NAMALWA (cell line): ENCODE data around the gene GRAP2.
"Not testable (repeated sequence)": the region's sequence is repeated elsewhere in the genome, so short reads cannot be mapped to it uniquely, and the experiment has no call there.

Experiments used
- DNase-seq: peaks from one replicate; pipeline ENCODE4 v3.0.0-alpha.2; 2015; ENCODE audit warnings: low spot score

The GRAP2 gene

DNA sequence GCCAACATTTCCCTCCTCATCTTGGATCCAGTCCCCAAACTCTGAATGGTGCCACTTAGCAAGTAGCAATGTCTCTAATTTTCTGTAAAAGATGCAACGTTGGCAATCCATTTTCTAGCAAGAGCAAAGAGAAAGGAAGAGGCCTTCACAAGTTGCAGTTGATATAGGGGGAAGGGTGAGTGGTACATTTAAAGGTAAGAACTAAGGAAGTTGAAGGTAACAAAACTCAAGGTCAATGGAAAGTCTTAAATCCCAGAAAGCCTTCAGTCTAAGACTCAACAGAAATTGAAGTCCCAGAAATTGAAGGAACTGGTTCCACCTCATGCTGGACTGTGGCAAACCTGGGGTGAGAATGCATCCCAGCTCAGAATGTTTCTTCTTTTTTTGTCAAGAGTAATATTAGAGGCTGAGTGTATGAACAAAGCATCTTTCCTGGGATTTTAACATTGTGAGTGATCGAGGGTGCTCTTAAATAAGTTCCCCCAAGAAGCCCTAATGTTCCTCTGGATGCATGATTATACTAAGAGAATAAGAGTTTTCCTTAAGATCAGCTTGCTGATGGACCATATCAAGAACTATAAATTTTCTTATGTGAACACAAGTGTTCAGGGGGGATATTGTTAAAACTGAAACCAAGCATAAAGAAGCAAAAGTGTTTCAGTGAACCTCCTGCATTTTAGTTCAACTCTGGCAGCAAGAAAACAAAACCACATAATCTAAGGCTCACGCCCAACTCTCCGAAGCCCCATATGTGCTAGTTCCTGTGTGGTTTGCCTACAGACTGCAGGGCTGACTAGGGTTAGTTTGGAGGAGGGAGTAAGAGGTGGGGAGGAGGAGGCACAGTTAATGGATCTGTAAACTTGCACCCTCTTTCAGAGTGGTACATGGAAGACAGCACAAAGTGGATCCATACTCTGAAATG is at the start of gene GRAP2:
GRAP2 (plus strand) TSS at position 779 of the 922 bp plus-strand sequence. CDS start 46,023 bp downstream, outside the sequence.
- peak; percentile 29 for DNase-seq

DNA sequence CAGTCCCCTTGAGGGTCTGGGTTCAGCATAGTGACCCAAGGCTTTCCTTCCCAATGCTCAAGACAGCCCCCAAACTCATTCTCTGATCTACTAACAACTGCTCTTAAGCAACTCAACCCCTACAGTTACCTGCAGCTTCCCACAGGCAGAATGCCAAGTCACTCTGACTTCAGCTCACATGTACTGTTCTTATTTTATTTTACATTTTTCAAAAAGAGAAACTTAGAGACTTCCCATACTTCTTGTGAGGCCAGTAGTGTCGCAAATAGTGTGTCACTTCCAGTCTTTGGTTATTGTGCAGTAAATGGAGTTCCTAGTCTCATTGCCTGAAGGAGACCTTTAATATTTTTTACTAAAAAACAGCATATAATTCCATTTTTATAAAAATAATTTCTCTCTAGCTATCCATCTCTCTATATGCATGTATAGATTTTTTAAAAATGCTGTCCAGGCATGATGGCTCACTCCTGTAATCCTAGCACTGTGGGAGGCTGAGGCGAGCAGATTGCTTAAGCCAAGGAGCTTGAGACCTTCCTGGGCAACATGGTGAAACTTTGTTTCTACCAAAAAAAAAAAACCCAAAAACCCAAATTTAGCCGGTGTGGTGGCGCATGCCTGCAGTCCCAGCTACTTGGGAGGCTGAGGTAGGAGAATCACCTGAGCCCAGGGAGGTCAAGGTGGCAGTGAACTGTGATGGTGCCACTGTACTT is 49.1 kb upstream of the GRAP2 start:
- DNase-seq = no peak

DNA sequence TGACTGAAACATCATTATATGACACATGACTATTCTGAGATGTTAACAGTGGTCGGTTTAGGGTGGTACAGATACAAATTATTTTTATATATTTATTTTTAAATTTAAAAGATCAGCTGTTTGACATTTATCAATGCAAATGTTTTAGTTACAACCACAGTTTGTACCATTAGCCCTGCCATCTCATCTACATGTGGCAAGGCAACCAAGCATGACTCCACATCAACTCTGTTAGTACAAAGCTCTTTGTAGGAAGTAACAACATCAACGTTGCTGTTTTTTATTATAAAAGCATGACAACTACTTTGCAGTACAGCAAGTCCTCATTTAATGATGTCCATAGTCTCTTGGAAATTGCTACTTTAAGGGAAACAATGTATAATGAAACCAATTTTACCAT is 48.1 kb upstream of the GRAP2 start:
- no peak for DNase-seq

DNA sequence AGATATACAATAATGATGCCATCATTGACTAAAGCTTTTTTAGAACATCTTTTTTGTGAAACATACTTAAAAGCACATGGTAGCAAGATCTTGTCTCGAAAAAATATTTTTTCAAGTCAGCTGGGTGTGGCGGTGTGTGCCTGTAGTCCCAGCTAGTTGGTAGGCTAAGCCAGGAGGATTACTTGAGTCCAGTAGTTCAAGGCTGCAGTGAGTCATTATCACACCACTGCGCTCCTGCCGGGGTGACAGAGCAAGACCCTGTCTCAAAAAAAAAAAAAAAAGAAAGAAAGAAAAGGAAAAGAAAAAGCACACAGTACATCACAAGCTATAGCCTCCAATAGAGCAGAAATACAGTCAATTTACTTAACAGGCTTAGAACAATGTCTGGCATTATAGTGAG is 44.3 kb upstream of the GRAP2 start:
- DNase-seq = no peak

DNA sequence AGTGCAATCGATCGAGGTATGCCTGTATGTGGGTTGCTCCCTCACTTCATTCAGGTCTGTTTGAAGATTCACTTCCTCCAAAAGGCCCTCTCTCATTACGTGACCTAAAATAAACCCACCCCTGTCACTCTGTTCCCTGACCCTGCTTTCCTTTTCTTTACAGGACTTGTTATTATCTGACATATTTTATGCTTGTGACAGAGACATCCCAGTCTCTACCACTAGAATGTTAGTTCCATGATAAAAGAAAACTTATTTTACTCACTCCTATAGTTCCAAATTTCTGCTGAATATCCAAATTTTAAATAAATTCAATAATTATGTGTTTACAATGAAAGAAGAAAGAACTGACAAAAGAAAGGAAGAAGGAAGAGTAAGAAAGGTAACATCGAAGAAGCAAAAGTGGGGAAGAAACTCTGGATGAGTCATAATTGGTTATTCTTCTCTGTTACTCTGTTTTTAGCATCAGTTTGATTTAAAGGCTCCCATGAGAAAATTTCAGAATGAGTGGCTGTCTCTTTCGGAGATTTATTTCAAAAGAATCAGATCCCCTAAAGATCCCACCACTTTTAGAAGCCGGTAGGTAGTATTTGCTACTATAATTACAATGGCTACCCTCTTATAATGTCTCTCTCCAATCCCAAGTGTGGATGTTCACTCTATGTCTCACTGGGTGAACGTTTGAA is 40.8 kb upstream of the GRAP2 start:
- no peak for DNase-seq

DNA sequence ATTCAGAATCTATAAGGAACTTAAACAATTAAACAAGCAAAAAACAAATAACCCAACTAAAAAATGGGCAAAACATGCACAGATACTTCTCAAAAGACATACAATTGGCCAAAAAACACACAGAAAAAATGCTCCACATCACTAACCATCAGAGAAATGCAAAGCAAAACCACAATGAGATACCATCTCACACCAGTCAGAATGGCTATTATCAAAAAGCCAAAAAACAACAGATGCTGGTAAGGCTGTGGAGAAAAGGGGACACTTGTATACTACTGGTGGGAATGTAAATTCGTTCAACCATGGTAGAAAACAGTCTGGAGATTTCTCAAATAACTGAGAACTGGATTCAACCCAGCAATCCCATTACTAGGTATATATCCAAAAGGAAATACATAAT is 32.1 kb upstream of the GRAP2 start:
- peak; percentile 4 for DNase-seq

DNA sequence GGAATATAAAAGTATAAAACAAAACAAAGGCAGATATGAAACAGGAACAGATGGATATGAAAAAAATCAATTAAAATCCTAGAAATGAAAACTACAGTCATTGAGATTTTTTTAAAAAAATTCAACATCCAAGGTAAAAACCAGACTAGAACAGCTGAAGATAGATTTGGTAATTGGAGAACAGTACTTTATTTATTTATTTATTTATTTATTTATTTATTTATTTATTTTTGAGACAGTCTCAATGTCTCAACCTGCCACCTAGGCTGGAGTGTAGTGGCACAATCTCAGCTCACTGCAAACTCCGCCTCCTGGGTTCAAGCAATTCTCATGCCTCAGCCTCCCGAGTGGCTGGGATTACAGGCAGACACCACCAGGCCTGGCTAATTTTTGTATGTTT is 31.1 kb upstream of the GRAP2 start:
- DNase-seq = not testable (repeated sequence)

DNA sequence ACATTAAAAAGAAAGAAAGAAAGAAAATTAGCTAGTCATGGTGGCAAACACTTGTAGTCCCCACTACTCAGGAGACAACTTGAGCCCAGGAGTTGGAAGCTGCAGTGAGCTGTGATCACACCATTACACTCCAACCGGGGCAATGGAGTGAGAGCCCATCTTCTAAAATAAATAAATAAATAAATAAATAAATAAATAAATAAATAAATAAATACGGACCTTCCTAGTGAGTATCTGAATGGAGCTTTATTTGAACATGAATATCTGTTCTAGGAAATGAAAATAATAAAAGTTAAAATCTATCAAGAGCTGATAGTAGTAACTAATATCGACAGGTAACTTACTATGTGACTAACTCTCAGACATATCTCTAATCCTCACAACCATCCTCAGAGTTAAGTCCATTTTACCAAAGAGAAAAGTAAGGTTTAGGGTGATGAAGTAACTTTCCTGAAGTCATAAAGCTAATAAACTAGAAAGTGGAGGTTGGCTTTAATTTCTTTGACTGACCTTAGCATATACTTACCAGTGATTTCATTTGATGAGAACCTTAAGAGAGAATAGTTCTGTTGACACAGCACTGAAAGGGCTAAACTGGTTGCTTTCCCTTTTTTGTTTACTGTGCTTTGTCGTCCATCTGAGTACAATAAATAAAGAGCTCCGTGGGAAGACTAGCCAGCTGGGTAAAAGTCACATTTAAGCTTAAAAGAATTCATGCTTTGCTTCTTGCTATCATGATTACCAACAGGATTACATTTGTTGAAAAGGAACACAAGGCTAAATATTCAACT is 29.7 kb upstream of the GRAP2 start:
- no peak for DNase-seq

DNA sequence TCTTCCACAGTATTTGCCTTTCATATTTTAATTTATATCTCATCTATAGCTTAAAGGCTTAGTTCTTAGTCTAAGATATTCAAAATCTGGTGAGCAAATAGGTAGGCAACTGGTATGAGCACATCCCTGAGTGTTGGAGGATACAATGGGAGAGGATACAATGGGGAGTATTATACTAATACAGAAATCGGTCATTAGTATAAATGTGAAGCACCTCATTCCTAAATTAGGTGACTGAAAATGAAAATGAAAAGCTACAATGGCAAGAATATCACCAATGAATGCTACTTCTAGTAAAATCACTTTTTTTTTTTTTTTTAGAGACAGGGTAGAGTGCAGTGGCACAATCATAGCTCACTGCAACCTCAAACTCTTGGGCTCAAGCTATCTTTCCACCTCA is 28.3 kb upstream of the GRAP2 start:
- no peak for DNase-seq

DNA sequence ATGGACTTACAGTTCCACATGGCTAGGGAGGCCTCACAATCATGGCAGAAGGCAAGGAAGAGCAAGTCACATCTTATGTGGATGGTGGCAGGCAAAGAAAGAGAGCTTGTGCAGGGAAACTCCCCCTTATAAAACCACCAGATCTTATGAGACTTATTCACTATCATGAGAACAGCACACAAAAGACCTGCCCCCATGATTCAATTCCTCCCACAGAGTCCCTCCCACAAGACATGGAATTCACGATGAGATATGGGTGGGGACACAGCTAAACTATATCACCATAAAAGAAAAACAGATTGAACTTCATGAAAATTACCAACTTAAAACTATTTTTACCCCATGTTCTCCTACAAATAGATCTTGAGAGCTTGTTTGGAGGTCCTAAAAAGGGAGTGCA is 26.9 kb upstream of the GRAP2 start:
- no peak for DNase-seq

DNA sequence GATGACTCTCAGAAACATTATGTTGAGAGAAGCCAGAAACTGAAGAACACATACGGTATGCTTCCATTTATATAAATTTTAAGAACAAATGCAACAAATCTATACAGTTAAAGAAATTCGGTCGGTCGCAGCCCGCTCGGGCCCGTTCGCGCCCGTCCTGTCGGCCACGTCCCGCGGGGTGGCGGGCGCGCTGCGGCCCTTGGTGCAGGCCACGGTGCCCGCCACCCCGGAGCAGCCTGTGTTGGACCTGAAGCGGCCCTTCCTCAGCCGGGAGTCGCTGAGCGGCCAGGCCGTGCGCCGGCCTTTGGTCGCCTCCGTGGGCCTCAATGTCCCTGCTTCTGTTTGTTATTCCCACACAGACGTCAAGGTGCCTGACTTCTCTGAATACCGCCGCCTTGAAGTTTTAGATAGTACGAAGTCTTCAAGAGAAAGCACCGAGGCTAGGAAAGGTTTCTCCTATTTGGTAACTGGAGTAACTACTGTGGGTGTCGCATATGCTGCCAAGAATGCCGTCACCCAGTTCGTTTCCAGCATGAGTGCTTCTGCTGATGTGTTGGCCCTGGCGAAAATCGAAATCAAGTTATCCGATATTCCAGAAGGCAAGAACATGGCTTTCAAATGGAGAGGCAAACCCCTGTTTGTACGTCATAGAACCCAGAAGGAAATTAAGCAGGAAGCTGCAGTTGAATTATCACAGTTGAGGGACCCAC is 25.6 kb upstream of the GRAP2 start:
- not testable (repeated sequence) for DNase-seq

DNA sequence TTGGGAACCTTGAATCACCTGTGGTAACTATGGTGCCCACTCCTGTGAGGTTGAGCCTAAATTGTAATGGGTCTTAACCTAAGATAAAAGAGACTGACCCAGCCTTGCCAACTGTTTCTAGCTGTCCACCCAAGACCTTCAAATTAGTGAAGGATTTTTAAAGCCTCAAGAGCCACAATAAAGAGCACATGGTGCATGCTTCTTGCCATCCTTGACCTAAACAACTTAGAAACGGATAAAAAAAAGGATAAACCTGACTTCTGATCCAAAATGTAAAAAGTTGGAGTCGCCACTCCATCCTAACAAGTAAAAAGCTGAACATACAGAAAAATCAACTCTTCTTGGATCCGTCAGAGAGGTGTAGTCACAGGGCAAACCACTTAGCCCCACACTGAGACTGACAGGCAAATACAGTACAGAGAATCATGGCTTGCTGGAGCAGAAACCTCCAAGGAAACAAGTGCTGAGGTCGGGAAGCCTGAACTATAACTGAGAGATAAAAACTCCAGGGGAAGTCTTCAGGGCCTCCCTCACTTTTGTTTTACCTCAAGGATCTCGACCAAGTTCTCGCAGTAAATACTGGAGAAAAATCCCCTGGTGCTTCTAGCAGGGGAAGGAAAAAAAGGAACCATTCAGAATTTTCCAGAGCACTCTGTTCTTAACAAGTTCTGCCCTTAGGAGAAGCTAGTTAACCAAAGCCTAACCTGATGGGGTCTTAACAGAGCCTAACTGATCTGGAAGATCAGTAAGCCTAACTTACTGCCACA is 23.6 kb upstream of the GRAP2 start:
- no peak for DNase-seq

DNA sequence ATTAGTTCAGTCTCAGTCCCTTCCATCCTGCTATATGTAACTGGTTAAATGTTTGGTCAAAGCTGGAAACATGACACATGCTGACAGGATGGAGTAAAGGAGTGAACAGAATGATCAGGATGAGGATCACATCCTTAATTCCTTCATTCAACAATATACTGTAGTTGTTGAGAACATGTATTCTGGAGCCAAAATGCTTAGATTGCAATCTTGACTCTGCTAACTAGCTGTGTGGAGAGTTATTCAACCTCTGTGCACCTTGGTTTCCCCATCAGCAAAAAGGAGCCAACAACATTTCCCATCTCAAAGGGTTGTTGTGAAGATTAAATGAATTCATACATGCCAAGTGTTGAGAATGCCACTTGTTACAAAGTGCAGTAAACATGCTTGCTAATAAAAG is 20.2 kb upstream of the GRAP2 start:
- DNase-seq = no peak

DNA sequence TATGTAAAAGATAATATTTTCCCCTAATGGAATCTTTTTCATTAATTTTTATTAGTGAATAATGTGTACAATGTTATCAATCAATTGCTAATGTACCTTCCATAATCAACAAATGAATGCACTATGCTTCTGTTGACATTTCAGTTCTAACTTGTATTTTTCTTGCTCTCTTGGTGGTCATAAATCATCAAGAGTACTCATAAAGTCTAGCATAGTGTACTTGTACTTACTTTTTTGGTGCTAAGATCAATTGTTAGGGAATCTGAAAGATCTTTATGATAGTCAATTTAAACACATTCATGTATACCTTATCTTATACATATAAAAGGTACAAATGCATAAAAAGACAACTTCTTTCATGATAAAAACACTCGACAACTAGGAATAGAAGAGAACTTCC is 17.8 kb upstream of the GRAP2 start:
- DNase-seq = no peak

DNA sequence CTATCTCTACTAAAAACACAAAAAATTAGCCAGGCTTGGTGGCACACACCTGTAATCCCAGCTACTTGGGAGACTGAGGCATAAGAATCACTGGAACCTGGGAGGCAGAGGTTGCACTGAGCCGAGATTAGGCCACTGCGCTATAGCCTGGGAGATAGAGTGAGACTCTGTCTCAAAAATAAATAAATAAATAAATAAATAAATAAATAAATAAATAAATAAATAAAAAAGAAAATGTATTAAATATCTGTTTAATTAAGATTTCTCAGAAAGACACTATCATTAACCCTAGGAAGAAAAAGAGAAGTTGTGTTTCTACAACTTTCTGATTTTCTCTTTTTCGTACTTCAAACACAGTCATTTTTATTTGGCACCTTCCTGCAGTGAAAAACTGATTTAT is 11.0 kb upstream of the GRAP2 start:
- not testable (repeated sequence) for DNase-seq

DNA sequence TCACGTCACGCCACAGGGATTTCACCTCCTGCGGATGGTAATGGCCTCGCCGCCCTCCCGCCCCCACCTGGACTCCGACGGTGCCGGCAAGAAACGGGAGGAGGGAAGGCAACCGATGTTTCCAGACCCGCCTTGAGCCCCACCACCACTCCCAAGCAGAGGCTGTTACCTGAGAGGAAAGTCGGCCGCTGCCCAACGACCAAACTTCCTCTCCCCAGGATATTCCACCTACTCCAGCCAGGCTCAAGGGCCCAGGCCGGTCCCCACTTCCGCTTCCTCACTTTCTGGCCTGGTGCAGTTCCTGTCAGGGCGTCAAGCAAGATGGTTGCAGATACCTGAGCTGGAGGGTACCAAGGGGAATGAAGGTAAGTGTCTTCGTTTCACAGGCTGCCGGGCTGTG is 7.4 kb upstream of the GRAP2 start, which contains the start of gene ENTHD1:
ENTHD1 (minus strand) TSS at position 235 of the 400 bp plus-strand sequence. CDS start 6,012 bp downstream, outside the sequence.
- DNase-seq = no peak

DNA sequence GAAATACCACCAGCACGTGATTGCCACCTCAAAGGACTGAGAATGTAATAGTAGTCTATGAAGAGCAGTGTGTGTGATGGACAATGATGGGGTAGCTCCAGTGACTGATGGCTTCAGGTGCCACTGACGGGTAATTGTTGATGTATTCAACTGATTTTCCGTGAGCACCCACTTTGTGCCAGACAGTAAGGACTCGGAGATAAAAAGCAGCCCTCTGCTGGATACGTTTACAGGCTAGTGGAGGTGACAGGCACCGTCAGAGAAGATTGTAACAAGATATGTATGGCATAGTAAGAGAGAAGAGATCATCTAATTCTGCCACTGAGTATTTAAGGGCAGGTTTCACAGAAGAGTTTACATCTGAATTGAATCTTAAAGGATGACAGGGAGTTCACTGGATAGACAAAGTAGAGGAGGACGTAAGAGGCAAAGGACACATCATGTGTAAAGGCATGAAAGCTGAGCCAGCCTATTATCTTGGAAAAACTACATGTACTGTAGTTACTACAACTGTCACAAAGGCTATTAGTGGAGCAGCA is 6.3 kb upstream of the GRAP2 start:
- DNase-seq = no peak

DNA sequence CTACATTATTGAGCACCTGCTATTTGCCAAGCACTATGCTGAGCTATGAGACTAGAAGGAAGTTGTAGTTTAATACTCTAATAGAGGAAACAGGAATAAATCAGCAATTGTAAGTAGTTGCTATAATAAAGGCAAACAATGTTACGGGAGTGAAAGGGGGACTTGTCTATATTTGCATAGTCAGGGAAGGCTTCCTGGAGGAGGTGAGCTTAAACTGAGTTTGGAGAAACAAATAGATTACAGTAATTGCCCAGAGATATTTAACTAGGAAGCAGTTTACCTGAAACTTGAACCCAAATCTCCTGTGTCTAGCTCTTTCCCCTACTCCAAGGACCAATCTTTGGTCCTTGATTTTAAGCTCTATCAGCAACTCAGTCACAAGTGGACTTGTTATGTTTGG is 5.2 kb upstream of the GRAP2 start:
- no peak for DNase-seq

DNA sequence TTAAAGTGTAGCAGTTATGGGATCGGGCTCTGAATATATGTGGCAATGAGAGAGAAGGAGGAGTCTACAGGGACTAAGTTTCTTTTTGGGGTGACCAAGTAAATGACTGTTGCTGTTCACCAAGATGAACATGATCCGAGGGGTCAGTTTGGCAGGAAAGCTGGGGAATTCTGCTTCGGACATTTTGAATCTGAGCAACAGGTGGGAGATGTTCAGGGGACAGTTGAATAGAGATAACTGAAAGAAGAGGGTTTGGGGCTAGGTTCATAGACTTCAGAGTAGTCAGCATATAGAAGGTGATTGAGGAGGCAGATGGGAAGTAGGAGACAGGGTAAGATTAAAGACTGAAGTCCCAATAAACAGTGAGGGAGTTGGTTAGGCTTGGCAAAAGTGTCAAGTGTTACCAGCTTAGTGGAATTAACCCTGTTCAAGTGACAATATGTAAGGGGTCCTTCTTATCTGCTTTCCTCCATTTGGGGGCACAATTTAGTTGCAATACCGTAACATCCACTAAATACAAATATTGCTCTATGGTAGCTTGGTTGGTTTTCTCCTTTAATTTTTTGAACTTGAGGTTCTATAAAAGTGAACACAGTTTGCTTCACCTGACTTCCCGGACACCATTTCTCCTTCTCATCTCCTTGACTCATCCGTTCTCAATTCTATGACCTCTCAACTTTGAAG is 4.4 kb upstream of the GRAP2 start:
- no peak for DNase-seq
